NCI-H2081 (cell line): Measurements from ENCODE around the gene HRNR.
"Not testable (repeated sequence)": the region's sequence is repeated elsewhere in the genome, so short reads cannot be mapped to it uniquely, and the experiment has no call there.

Experiments used
- DNase-seq, 2 experiments: peaks; one replicate each; lab custom pipeline; 2025; lab: John Stamatoyannopoulos, UW

HRNR gene

GRCh38 chr1:152224093-152224492, at the start of gene HRNR:
Gene HRNR, minus strand, starts transcription at chr1:152224193. Its CDS starts 940 bp downstream, at chr1:152223253.
- DNase-seq = no peak

- DNase-seq = not testable (repeated sequence)
Measured at GRCh38 chr1:152256394-152256793, 32.4 kb upstream of the HRNR start.

GRCh38 chr1:152252157-152252556, 28.2 kb upstream of the HRNR start:
- DNase-seq = no peak

GRCh38 chr1:152251391-152251790, 27.4 kb upstream of the HRNR start:
- no peak for DNase-seq

GRCh38 chr1:152247316-152247715, 23.3 kb upstream of the HRNR start:
- DNase-seq = no peak

GRCh38 chr1:152244576-152245273, 20.7 kb upstream of the HRNR start:
- no peak for DNase-seq

GRCh38 chr1:152237093-152237492, 13.1 kb upstream of the HRNR start:
- DNase-seq = no peak

- no peak for DNase-seq
Measured at GRCh38 chr1:152228831-152229230, 4.8 kb upstream of the HRNR start.

- no peak for DNase-seq
Measured at GRCh38 chr1:152227310-152227928, 3.4 kb upstream of the HRNR start.

- DNase-seq = no peak
Measured at GRCh38 chr1:152225678-152226077, 1.7 kb upstream of the HRNR start.

- DNase-seq = no peak
Measured at GRCh38 chr1:152220166-152221163, 3.5 kb downstream of the HRNR start.

GRCh38 chr1:152219438-152219837, 4.6 kb downstream of the HRNR start:
- not testable (repeated sequence) for DNase-seq

GRCh38 chr1:152218762-152219436, 5.1 kb downstream of the HRNR start:
- no peak for DNase-seq

- not testable (repeated sequence) for DNase-seq
Measured at GRCh38 chr1:152215604-152216003, 8.4 kb downstream of the HRNR start.

GRCh38 chr1:152214911-152215310, 9.1 kb downstream of the HRNR start:
- not testable (repeated sequence) for DNase-seq

- DNase-seq = no peak
Measured at GRCh38 chr1:152198982-152199381, 25.0 kb downstream of the HRNR start.

GRCh38 chr1:152197361-152197941, 26.5 kb downstream of the HRNR start:
- no peak for DNase-seq

- DNase-seq = no peak
Measured at GRCh38 chr1:152191711-152192110, 32.3 kb downstream of the HRNR start.

GRCh38 chr1:152191260-152191659, 32.7 kb downstream of the HRNR start:
- no peak for DNase-seq

GRCh38 chr1:152190589-152190988, 33.4 kb downstream of the HRNR start:
- DNase-seq = no peak

- peak; percentile 16 to 44 for DNase-seq
Measured at GRCh38 chr1:152189657-152190442, 34.1 kb downstream of the HRNR start.
